Right lobe of liver (tissue), 6 donors: Measurements from ENCODE around the gene MNAT1. TPM values are rescaled to one million over a fixed set of nuclear protein-coding genes. Genes with fewer than 3 reads are reported as not detected.

ENCODE experiments used
- ATAC-seq, 4 donors: fragments of 200-7000 bp; cut with Tn5 transposase; one replicate each; pipeline ENCODE4 v1.9.1; 2020; ENCODE audit warnings: mild to moderate bottlenecking in 4 of 4, moderate library complexity in 4 of 4
- DNase-seq, 3 donors: peaks; one replicate each; pipeline ENCODE4 v3.0.0-alpha.2; 2020
- H3K27ac ChIP-seq, 3 donors: fragments of 200-600 bp; one replicate each; pipeline ENCODE4 v1.8.0; 2022
- H3K27me3 ChIP-seq, 2 donors: fragments of 200-600 bp; one replicate each; pipeline ENCODE4 v1.8.0; 2022
- H3K36me3 ChIP-seq, 4 donors: fragments of 200-600 bp; sonication (generic) in 1 of 4; one replicate each; pipeline versions ENCODE4 v1.5.1 to v1.8.0; 2017 to 2022; ENCODE audit warnings: control low read depth in 1 of 4
- H3K4me1 ChIP-seq, 4 donors: fragments of 200-600 bp; sonication (generic) in 1 of 4; one replicate each; pipeline versions ENCODE4 v1.5.1 to v1.8.0; 2017 to 2022; ENCODE audit warnings: control low read depth in 1 of 4
- H3K4me3 ChIP-seq, 3 donors: fragments of 200-600 bp; one replicate each; pipeline ENCODE4 v1.8.0; 2022
- H3K9me3 ChIP-seq, 4 donors: fragments of 200-600 bp; sonication (generic) in 1 of 4; one replicate each; pipeline versions ENCODE4 v1.5.1 to v1.8.0; 2017 to 2022; ENCODE audit warnings: control low read depth in 1 of 4
- CTCF ChIP-seq, 4 donors: fragments of 200-600 bp in 3 of 4; fragments of 450-650 bp in 1 of 4; IDR thresholded peaks; one replicate each; pipeline versions ENCODE4 v1.5.1 to v1.8.0; 2016 to 2022; ENCODE audit warnings: antibody characterized with exemption in 4 of 4, mild to moderate bottlenecking in 2 of 4
- POLR2A ChIP-seq: fragments of 450-650 bp; IDR thresholded peaks from one replicate; pipeline ENCODE4 v1.6.1; 2017; ENCODE audit warnings: antibody characterized with exemption, mild to moderate bottlenecking
- WGBS: methylation state at CpG from one replicate; pipeline ENCODE4 v1.1.6; 2018; ENCODE audit warnings: low coverage, low lambda C conversion rate; ENCODE audit not compliant: insufficient coverage; ENCODE audit errors: missing lambda C conversion rate; 5-methylcytosine and 5-hydroxymethylcytosine counted together
- intact Hi-C, 2 donors: fragments of 100-400 bp; cut with DNase I; formaldehyde crosslinking; loops; one replicate each; pipeline versions ENCODE4 v1.11.2 to v1.14.1; 2022
- total RNA-seq, 6 experiments: library from RNA; depleted of rRNA in 2 of 6; stranded (reverse); fragments of >200 nt in 2 of 6; fragmentation: NEBNext Ultra II Directional in 3 of 6; extraction: Animal tissue kit (Norgen Biotek cat#: 25700) in 3 of 6; gene quantifications; one replicate each; pipeline versions ENCODE4 v1.1.0 to v1.2.4, GENCODE V29; 2016 to 2023
- donor health status: DM: no; HTN: yes; CAD: no.
- donor health status: DM: no; HTN: no; CAD: no.
- donor health status: DM: no; HTN: no; CAD: no.
- donor health status: DM: no; HTN: yes; CAD: no.
- donor health status: DM: no; HTN: yes; CAD: no.

Gene MNAT1
- total RNA-seq, 6 experiments from 2014 or later = 10.5 to 15.2 (median 12.3) TPM

- DNase-seq = no peak
- no peak for ATAC-seq
- H3K9me3 ChIP-seq = no peaks in the 10 kb centered on the region
- no peak overlapping the region for H3K27ac ChIP-seq
- intact Hi-C loops = no loop called here
- WGBS = 83% methylated on average over 2 of the region's 2 CpGs
- H3K4me1 ChIP-seq = no peaks in the 10 kb centered on the region
- no peak overlapping the region for H3K4me3 ChIP-seq
- no peak for TF ChIP-seq POLR2A
- TF ChIP-seq CTCF (IDR thresholded peaks at IDR 0.05) = no peak
- H3K36me3 ChIP-seq = no peaks in the 10 kb centered on the region
- no peaks in the 10 kb centered on the region for H3K27me3 ChIP-seq
Observed at GRCh38 chr14:60856111-60856510, 121.5 kb downstream of the MNAT1 start.

- no peak for DNase-seq
- H3K27ac ChIP-seq = no peak overlapping the region
- H3K36me3 ChIP-seq = no peaks in the 10 kb centered on the region
- intact Hi-C loops = no loop called here
- 79% methylated on average over 2 of the region's 2 CpGs for WGBS
- H3K9me3 ChIP-seq = no peaks in the 10 kb centered on the region
- ATAC-seq = no peak
- no peaks in the 10 kb centered on the region for H3K27me3 ChIP-seq
- H3K4me3 ChIP-seq = no peak overlapping the region
- peaks cover 0 to 13% (median 0%) of the 10 kb centered on the region in 4 donors for H3K4me1 ChIP-seq
- no peak for TF ChIP-seq CTCF (IDR thresholded peaks at IDR 0.05)
- TF ChIP-seq POLR2A = no peak
Observed at GRCh38 chr14:60859525-60859924, 125.0 kb downstream of the MNAT1 start.

- intact Hi-C loops = no loop called here
- peak; percentile 44 to 76 (median 52) for ATAC-seq
- Histone ChIP-seq H3K27ac (peak overlapping the region in 1 of 3 donors; percentile 25), H3K9me3 (no peaks in the 10 kb centered on the region), H3K4me3 (no peak overlapping the region), H3K36me3 (no peaks in the 10 kb centered on the region), H3K27me3 (no peaks in the 10 kb centered on the region), H3K4me1 (peaks cover 0 to 13% (median 0%) of the 10 kb centered on the region in 4 donors)
- no peak for DNase-seq
- WGBS = 25% methylated on average over 3 of the region's 3 CpGs
- TF ChIP-seq POLR2A (no peak), CTCF (IDR thresholded peaks at IDR 0.05) (no peak)
Observed at GRCh38 chr14:60861545-60862140, 127.1 kb downstream of the MNAT1 start.

GRCh38 chr14:60862283-60862682, 127.7 kb downstream of the MNAT1 start:
- intact Hi-C loops = no loop called here
- no peak for TF ChIP-seq POLR2A
- no peak for TF ChIP-seq CTCF (IDR thresholded peaks at IDR 0.05)
- Histone ChIP-seq H3K27ac (peak overlapping the region in 1 of 3 donors; percentile 25), H3K36me3 (no peaks in the 10 kb centered on the region), H3K4me3 (no peak overlapping the region), H3K27me3 (no peaks in the 10 kb centered on the region), H3K4me1 (peaks cover 0 to 13% (median 0%) of the 10 kb centered on the region in 4 donors), H3K9me3 (no peaks in the 10 kb centered on the region)
- ATAC-seq (peak; percentile 51 to 78 (median 69)), DNase-seq (no peak)
- 18% methylated on average over 2 of the region's 2 CpGs for WGBS
